Activated CD4-positive, alpha-beta T cell treated with anti-CD3 and anti-CD28 coated beads, Interleukin-2, Interleukin-4, amounts not matched to agents 100 ng/mL and 50 ng/mL, durations not matched to agents 16 hours and 8 hours (primary cell): ENCODE data around the gene OR10P1.

Source experiments
- DNase-seq: peaks from one replicate; pipeline ENCODE4 v3.0.0-alpha.2; 2020; ENCODE audit warnings: low spot score

Gene OR10P1

GRCh38 chr12:55685671-55686070 lies 49.0 kb downstream of the OR10P1 start:
- DNase-seq: no peak

DNA sequence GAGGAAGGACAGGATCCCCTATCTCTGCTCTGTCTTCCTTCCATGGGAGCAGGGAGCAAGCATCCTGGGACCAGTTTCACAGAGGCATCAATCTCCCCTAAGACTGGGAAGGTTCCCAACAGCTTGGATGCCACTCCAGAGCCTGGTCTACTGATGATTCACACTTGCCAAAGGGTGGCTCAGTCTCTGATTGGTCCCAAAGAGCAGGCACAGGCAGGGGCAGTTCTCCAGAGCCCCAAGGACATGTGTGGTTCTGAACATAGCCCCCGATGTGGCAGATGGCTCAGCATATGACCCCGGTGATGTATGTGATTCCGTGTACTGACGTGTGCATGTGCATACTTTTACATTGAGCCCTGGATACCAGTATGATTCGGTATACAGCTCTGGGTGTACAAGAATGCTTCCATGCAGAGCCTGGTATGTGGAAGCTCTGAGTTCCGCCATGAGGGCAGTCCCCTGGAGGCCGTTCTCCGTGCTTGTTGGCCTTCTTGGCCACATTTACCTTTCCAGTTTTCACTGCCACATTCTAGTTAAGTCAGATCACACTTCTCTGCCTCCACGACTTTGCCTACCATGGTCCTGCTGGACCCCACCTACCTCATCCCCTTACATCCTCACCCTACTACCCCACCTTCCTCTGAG lies 49.8 kb downstream of the OR10P1 start:
- no peak for DNase-seq
